Tibial nerve (tissue), 3 donors: Measurements from ENCODE around the gene ARRB1.

ENCODE experiments used
- CTCF ChIP-seq, 5 experiments: fragments of 200-600 bp in 3 of 5; fragments of 450-650 bp in 2 of 5; sonication (generic) in 3 of 5; IDR thresholded peaks; one replicate each; pipeline ENCODE4 v1.5.1; 2016 to 2019; ENCODE audit warnings: antibody characterized with exemption in 5 of 5, mild to moderate bottlenecking in 3 of 5, moderate library complexity in 2 of 5
- POLR2A ChIP-seq, 2 donors: fragments of 450-650 bp; IDR thresholded peaks; one replicate each; pipeline ENCODE4 v1.6.1; 2017; ENCODE audit warnings: antibody characterized with exemption in 2 of 2, mild to moderate bottlenecking in 2 of 2, moderate library complexity in 2 of 2

DNA sequence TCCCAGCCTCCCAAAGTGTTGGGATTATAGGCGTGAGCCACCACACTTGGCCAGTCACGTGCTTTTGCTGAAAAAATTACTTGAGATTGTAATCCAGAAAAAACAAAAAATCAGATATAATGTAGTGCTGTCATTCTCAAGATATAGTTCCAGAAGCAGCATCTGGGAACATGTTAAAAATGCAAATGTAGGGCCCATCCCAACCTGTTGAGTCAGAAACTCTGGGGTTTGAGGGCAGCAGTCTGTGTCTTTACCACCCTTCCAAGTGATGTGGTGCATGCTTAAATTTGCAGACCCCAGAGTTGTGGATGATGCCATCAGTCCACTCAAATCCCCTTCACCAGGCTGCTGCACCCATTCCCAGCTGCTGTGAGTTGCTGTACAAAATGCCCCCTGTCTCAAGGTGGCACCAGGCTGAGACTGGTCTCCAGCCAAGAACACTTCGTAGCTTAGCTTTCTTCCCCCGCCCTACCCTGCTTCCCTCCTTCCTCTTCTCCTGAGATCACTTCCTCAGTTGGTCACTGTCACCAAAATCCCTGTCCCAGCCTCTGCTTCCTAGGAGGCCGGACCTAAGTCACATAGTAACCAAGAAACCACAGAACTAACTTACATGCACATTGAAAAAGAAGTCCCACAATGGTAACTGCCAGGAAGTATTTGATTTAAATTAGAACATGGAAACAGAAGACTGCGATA is 18.2 kb upstream of the ARRB1 start:
- TF ChIP-seq POLR2A (IDR thresholded peaks at IDR 0.05) = no peak
- no peak for TF ChIP-seq CTCF (IDR thresholded peaks at IDR 0.05)
